Subcutaneous abdominal adipose tissue (tissue), 5 donors: ENCODE results near the gene TTLL8.
"Not testable (repeated sequence)": the region's sequence is repeated elsewhere in the genome, so short reads cannot be mapped to it uniquely, and the experiment has no call there.

ENCODE experiments used
- H3K27ac ChIP-seq: one replicate; pipeline ENCODE4 v1.7.0; 2013; ENCODE audit warnings: low read depth, mild to moderate bottlenecking, inconsistent platforms, low read length, moderate library complexity
- H3K27me3 ChIP-seq, 5 donors: one replicate each; pipeline ENCODE4 v1.7.0; 2013; ENCODE audit warnings: low read length in 5 of 5, inconsistent platforms in 1 of 5; ENCODE audit not compliant: control insufficient read depth in 5 of 5, insufficient read depth in 4 of 5
- H3K36me3 ChIP-seq, 5 donors: one replicate each; pipeline ENCODE4 v1.7.0; 2013; ENCODE audit warnings: low read length in 5 of 5; ENCODE audit not compliant: control insufficient read depth in 5 of 5, insufficient read depth in 5 of 5
- H3K4me1 ChIP-seq, 5 donors: one replicate each; pipeline ENCODE4 v1.7.0; 2013; ENCODE audit warnings: low read length in 5 of 5, mild to moderate bottlenecking in 3 of 5, moderate library complexity in 1 of 5; ENCODE audit not compliant: control insufficient read depth in 5 of 5, insufficient read depth in 5 of 5
- H3K4me3 ChIP-seq, 5 donors: one replicate each; pipeline ENCODE4 v1.7.0; 2013; ENCODE audit warnings: low read length in 5 of 5, low read depth in 1 of 5
- H3K9ac ChIP-seq, 5 donors: one replicate each; pipeline ENCODE4 v1.7.0; 2013; ENCODE audit warnings: low read length in 5 of 5, mild to moderate bottlenecking in 4 of 5, moderate library complexity in 3 of 5
- H3K9me3 ChIP-seq, 5 donors: one replicate each; pipeline ENCODE4 v1.7.0; 2013; ENCODE audit warnings: low read length in 5 of 5; ENCODE audit not compliant: control insufficient read depth in 5 of 5
- donor health status: healthy.
- donor health status: healthy.
- donor health status: healthy.
- donor health status: healthy.
- donor health status: healthy.

Gene TTLL8

GRCh38 chr22:50090412-50090714 is 32.3 kb upstream of the TTLL8 start:
- peaks cover under 1 to 15% (median 5%) of the 10 kb centered on the region in 5 donors for H3K27me3 ChIP-seq
- H3K27ac ChIP-seq = no peak overlapping the region
- peaks cover 0 to 2% (median 0%) of the 10 kb centered on the region in 5 donors for H3K9me3 ChIP-seq
- no peaks in the 10 kb centered on the region for H3K36me3 ChIP-seq
- no peak overlapping the region for H3K9ac ChIP-seq
- no peak overlapping the region for H3K4me3 ChIP-seq
- no peaks in the 10 kb centered on the region for H3K4me1 ChIP-seq

- peaks cover 3 to 15% (median 5%) of the 10 kb centered on the region in 5 donors for H3K27me3 ChIP-seq
- peaks cover 0 to 2% (median 0%) of the 10 kb centered on the region in 5 donors for H3K9me3 ChIP-seq
Measured at GRCh38 chr22:50089682-50090411, 31.7 kb upstream of the TTLL8 start, which contains the start of gene MOV10L1. Gene MOV10L1 (plus strand): TSS chr22:50090006. CDS start chr22:50090089, 83 bp downstream.

GRCh38 chr22:50089231-50089630 is 31.1 kb upstream of the TTLL8 start:
- Histone ChIP-seq H3K4me1 (peaks cover 0 to 4% (median 0%) of the 10 kb centered on the region in 5 donors), H3K9ac (no peak overlapping the region), H3K4me3 (no peak overlapping the region), H3K27ac (no peak overlapping the region), H3K36me3 (no peaks in the 10 kb centered on the region), H3K27me3 (peaks cover 8 to 15% (median 9%) of the 10 kb centered on the region in 5 donors), H3K9me3 (peaks cover 0 to 2% (median 0%) of the 10 kb centered on the region in 5 donors)

More at GRCh38 chr22:50089682-50090411, 31.7 kb upstream of the TTLL8 start, which contains the start of gene MOV10L1:
- H3K9ac ChIP-seq = no peak within 1 kb of the TSS
- no peaks in the 10 kb centered on the region for H3K36me3 ChIP-seq
- H3K4me1 ChIP-seq = peaks cover 0 to under 1% (median 0%) of the 10 kb centered on the region in 5 donors
- peak within 1 kb of the TSS in 1 of 5 donors; percentile 13 for H3K4me3 ChIP-seq
- no peak within 1 kb of the TSS for H3K27ac ChIP-seq

- Histone ChIP-seq H3K27me3 (peaks cover 11 to 15% (median 14%) of the 10 kb centered on the region in 5 donors), H3K4me1 (peaks cover 0 to 10% (median 5%) of the 10 kb centered on the region in 5 donors), H3K4me3 (no peak overlapping the region), H3K27ac (no peak overlapping the region), H3K9ac (no peak overlapping the region), H3K9me3 (peaks cover 0 to 2% (median 0%) of the 10 kb centered on the region in 5 donors), H3K36me3 (no peaks in the 10 kb centered on the region)
Measured at GRCh38 chr22:50088096-50088495, 30.0 kb upstream of the TTLL8 start.

GRCh38 chr22:50087646-50088045 is 29.5 kb upstream of the TTLL8 start:
- H3K4me3 ChIP-seq = no peak overlapping the region
- no peak overlapping the region for H3K27ac ChIP-seq
- no peaks in the 10 kb centered on the region for H3K36me3 ChIP-seq
- peaks cover 0 to 2% (median 0%) of the 10 kb centered on the region in 5 donors for H3K9me3 ChIP-seq
- H3K4me1 ChIP-seq = peaks cover 0 to 15% (median 5%) of the 10 kb centered on the region in 5 donors
- H3K9ac ChIP-seq = no peak overlapping the region
- peaks cover 11 to 17% (median 15%) of the 10 kb centered on the region in 5 donors for H3K27me3 ChIP-seq

GRCh38 chr22:50086975-50087374 is 28.9 kb upstream of the TTLL8 start:
- H3K9me3 ChIP-seq, H3K9ac ChIP-seq, H3K4me3 ChIP-seq, H3K27ac ChIP-seq, H3K36me3 ChIP-seq: not testable (repeated sequence)
- Histone ChIP-seq H3K27me3 (peaks cover 11 to 17% (median 15%) of the 10 kb centered on the region in 5 donors), H3K4me1 (peaks cover 2 to 21% (median 5%) of the 10 kb centered on the region in 5 donors)

- Histone ChIP-seq H3K9me3 (peaks cover 0 to 2% (median 0%) of the 10 kb centered on the region in 5 donors), H3K36me3 (no peaks in the 10 kb centered on the region), H3K4me1 (peaks cover 2 to 26% (median 7%) of the 10 kb centered on the region in 5 donors), H3K4me3 (no peak overlapping the region), H3K27ac (no peak overlapping the region), H3K27me3 (peaks cover 11 to 17% (median 15%) of the 10 kb centered on the region in 5 donors), H3K9ac (no peak overlapping the region)
Measured at GRCh38 chr22:50086526-50086925, 28.4 kb upstream of the TTLL8 start.

GRCh38 chr22:50085211-50085972 is 27.3 kb upstream of the TTLL8 start, which contains the start of gene MLC1:
Gene MLC1 (minus strand): TSS chr22:50085426. CDS start chr22:50084902, 524 bp downstream.
- Histone ChIP-seq H3K4me1 (peaks cover 2 to 29% (median 7%) of the 10 kb centered on the region in 5 donors), H3K9me3 (peaks cover 0 to 2% (median 0%) of the 10 kb centered on the region in 5 donors), H3K36me3 (no peaks in the 10 kb centered on the region), H3K9ac (no peak within 1 kb of the TSS), H3K27ac (no peak within 1 kb of the TSS), H3K4me3 (peak within 1 kb of the TSS in 1 of 5 donors; percentile 18), H3K27me3 (peaks cover 11 to 17% (median 13%) of the 10 kb centered on the region in 5 donors)

GRCh38 chr22:50084614-50085021 is 26.5 kb upstream of the TTLL8 start:
- Histone ChIP-seq H3K27ac (no peak overlapping the region), H3K4me3 (no peak overlapping the region), H3K36me3 (no peaks in the 10 kb centered on the region), H3K4me1 (peaks cover 2 to 29% (median 7%) of the 10 kb centered on the region in 5 donors), H3K27me3 (peaks cover 11 to 17% (median 13%) of the 10 kb centered on the region in 5 donors), H3K9me3 (peaks cover 0 to 2% (median 0%) of the 10 kb centered on the region in 5 donors), H3K9ac (no peak overlapping the region)
